Measurements from ENCODE around the gene FAM78B. TPM values are rescaled to one million over a fixed set of nuclear protein-coding genes. Genes with fewer than 3 reads are reported as not detected.

Gene FAM78B
- total and polyA plus RNA-seq, 2 donors (not counting 3 experiments of a cell fraction or from before 2014, with no cell fraction given), result 0.10 TPM; not detected in 1

- DNase-seq (ENCODE audit: low read depth, low spot score) (no peak), FAIRE-seq (no peak)
- Histone ChIP-seq H3K9me3 (replicated peaks; ENCODE audit: control insufficient read depth, insufficient read depth, low read length) (no peaks in the 10 kb centered on the region), H3K4me2 (ENCODE audit: insufficient read depth, low read length) (no peak overlapping the region), H3K27me3 (ENCODE audit: control insufficient read depth in 2 of 2, insufficient read depth in 2 of 2, low read length in 2 of 2) (no peaks in the 10 kb centered on the region), H3K9me1 (replicated peaks; ENCODE audit: control insufficient read depth, extremely low read depth, insufficient read depth, low read length) (no peaks in the 10 kb centered on the region), H3K36me3 (ENCODE audit: control insufficient read depth in 2 of 2, extremely low read depth in 1 of 2, insufficient read depth in 2 of 2, low read length in 2 of 2) (no peaks in the 10 kb centered on the region), H4K20me1 (replicated peaks; ENCODE audit: control insufficient read depth, extremely low read depth, insufficient read depth, low read length) (no peaks in the 10 kb centered on the region), H3K4me1 (ENCODE audit: control insufficient read depth, extremely low read depth, insufficient read depth, low read length) (no peaks in the 10 kb centered on the region), H3K79me2 (ENCODE audit: control insufficient read depth, insufficient read depth, low read length) (no peaks in the 10 kb centered on the region), H3K27ac (ENCODE audit: insufficient read depth, low read depth, low read length) (no peak overlapping the region), H3K9ac (replicated peaks; ENCODE audit: extremely low read depth, insufficient read depth, low read length) (no peak overlapping the region), H2AFZ (ENCODE audit: low read depth, low read length) (no peak overlapping the region), H3K4me3 (replicated peaks in 1 of 3; ENCODE audit: insufficient read depth in 1 of 3, low read depth in 1 of 3, low read length in 3 of 3) (no peak overlapping the region)
- intact Hi-C loops (cut with micrococcal nuclease) (no loop called here), dilution Hi-C loops (cut with MboI; ENCODE audit: extremely low pct_ligation_motif_present, low sequenced_read_pairs) (no loop called here)
- ChIA-PET POLR2A (no interaction called here), CTCF (no interaction called here)
- TF ChIP-seq EZH2 (IDR thresholded peaks at IDR 0.05; ENCODE audit: borderline replicate concordance, low read depth, low read length, severe bottlenecking) (no peak), GATA2 (IDR thresholded peaks at IDR 0.05; ENCODE audit: insufficient read depth, insufficient read length, low read depth, low read length) (no peak), JUN (IDR thresholded peaks at IDR 0.05; ENCODE audit: borderline replicate concordance, insufficient read depth, insufficient read length, low read depth) (no peak)
- TF ChIP-seq, protein P1, sequence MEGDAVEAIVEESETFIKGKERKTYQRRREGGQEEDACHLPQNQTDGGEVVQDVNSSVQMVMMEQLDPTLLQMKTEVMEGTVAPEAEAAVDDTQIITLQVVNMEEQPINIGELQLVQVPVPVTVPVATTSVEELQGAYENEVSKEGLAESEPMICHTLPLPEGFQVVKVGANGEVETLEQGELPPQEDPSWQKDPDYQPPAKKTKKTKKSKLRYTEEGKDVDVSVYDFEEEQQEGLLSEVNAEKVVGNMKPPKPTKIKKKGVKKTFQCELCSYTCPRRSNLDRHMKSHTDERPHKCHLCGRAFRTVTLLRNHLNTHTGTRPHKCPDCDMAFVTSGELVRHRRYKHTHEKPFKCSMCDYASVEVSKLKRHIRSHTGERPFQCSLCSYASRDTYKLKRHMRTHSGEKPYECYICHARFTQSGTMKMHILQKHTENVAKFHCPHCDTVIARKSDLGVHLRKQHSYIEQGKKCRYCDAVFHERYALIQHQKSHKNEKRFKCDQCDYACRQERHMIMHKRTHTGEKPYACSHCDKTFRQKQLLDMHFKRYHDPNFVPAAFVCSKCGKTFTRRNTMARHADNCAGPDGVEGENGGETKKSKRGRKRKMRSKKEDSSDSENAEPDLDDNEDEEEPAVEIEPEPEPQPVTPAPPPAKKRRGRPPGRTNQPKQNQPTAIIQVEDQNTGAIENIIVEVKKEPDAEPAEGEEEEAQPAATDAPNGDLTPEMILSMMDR (IDR thresholded peaks at IDR 0.05; ENCODE audit: extremely low read depth in 1 of 2, insufficient read depth in 1 of 2, low read depth in 1 of 2, low read length in 2 of 2), result no peak
- BruUV-seq (replicated peaks), result no TSS peak
Observed at GRCh38 chr1:166083887-166084286, 82.9 kb downstream of the FAM78B start.

GRCh38 chr1:166082601-166083000 is 84.2 kb downstream of the FAM78B start:
- Histone ChIP-seq H2AFZ (ENCODE audit: low read depth, low read length) (no peak overlapping the region), H3K79me2 (ENCODE audit: control insufficient read depth, insufficient read depth, low read length) (no peaks in the 10 kb centered on the region), H3K9me1 (replicated peaks; ENCODE audit: control insufficient read depth, extremely low read depth, insufficient read depth, low read length) (no peaks in the 10 kb centered on the region), H3K9me3 (replicated peaks; ENCODE audit: control insufficient read depth, insufficient read depth, low read length) (no peaks in the 10 kb centered on the region), H3K27me3 (ENCODE audit: control insufficient read depth in 2 of 2, insufficient read depth in 2 of 2, low read length in 2 of 2) (no peaks in the 10 kb centered on the region), H3K4me1 (ENCODE audit: control insufficient read depth, extremely low read depth, insufficient read depth, low read length) (no peaks in the 10 kb centered on the region), H3K4me2 (ENCODE audit: insufficient read depth, low read length) (no peak overlapping the region), H3K4me3 (replicated peaks in 1 of 3; ENCODE audit: insufficient read depth in 1 of 3, low read depth in 1 of 3, low read length in 3 of 3) (no peak overlapping the region), H3K36me3 (ENCODE audit: control insufficient read depth in 2 of 2, extremely low read depth in 1 of 2, insufficient read depth in 2 of 2, low read length in 2 of 2) (no peaks in the 10 kb centered on the region), H3K27ac (ENCODE audit: insufficient read depth, low read depth, low read length) (no peak overlapping the region), H3K9ac (replicated peaks; ENCODE audit: extremely low read depth, insufficient read depth, low read length) (no peak overlapping the region), H4K20me1 (replicated peaks; ENCODE audit: control insufficient read depth, extremely low read depth, insufficient read depth, low read length) (no peaks in the 10 kb centered on the region)
- intact Hi-C loops (cut with micrococcal nuclease), result no loop called here
- TF ChIP-seq, protein P1 (IDR thresholded peaks at IDR 0.05; ENCODE audit: extremely low read depth in 1 of 2, insufficient read depth in 1 of 2, low read depth in 1 of 2, low read length in 2 of 2), result no peak
- TF ChIP-seq POLR2A (IDR thresholded peaks at IDR 0.05; ENCODE audit: low read depth, low read length), result no peak
- no peak for TF ChIP-seq EZH2 (IDR thresholded peaks at IDR 0.05; ENCODE audit: borderline replicate concordance, low read depth, low read length, severe bottlenecking)
- TF ChIP-seq POLR2AphosphoS5 (IDR thresholded peaks at IDR 0.05; ENCODE audit: insufficient read depth, low read depth, low read length), result no peak
- no peak for TF ChIP-seq JUN (IDR thresholded peaks at IDR 0.05; ENCODE audit: borderline replicate concordance, insufficient read depth, insufficient read length, low read depth)
- no peak for TF ChIP-seq MYC (IDR thresholded peaks at IDR 0.05; ENCODE audit: low read depth, low read length)
- TF ChIP-seq GATA2 (IDR thresholded peaks at IDR 0.05; ENCODE audit: insufficient read depth, insufficient read length, low read depth, low read length), result no peak
- TF ChIP-seq MAX (IDR thresholded peaks at IDR 0.05; ENCODE audit: insufficient read depth, insufficient read length), result no peak
- TF ChIP-seq FOS (IDR thresholded peaks at IDR 0.05; ENCODE audit: borderline replicate concordance, insufficient read depth, low read length), result no peak
- ChIA-PET POLR2A (no interaction called here), CTCF (no interaction called here)
- no TSS peak for BruUV-seq (replicated peaks)
- FAIRE-seq (no peak), DNase-seq (ENCODE audit: low read depth, low spot score) (no peak)
- dilution Hi-C loops (cut with MboI; ENCODE audit: extremely low pct_ligation_motif_present, low sequenced_read_pairs), result no loop called here
